WTC11 (cell line): ENCODE data around the gene MOBP.

Experiments
- ESRRA ChIP-seq: sonication (generic); formaldehyde crosslinking; IDR thresholded peaks from 2 replicates; pipeline ENCODE4 v1.8.1; 2022; ENCODE audit warnings: mild to moderate bottlenecking, missing genetic modification reagents, borderline replicate concordance
- FOXJ3 ChIP-seq: sonication (generic); formaldehyde crosslinking; IDR thresholded peaks from 2 replicates; pipeline ENCODE4 v1.9.0; 2021; ENCODE audit warnings: missing genetic modification reagents, mild to moderate bottlenecking, borderline replicate concordance
- FOXP1 ChIP-seq: sonication (generic); formaldehyde crosslinking; IDR thresholded peaks from 2 replicates; pipeline ENCODE4 v1.8.0; 2022; ENCODE audit warnings: missing genetic modification reagents, mild to moderate bottlenecking, moderate library complexity, borderline replicate concordance
- IRF2 ChIP-seq: sonication (generic); formaldehyde crosslinking; IDR thresholded peaks from 2 replicates; pipeline ENCODE4 v1.8.0; 2022; ENCODE audit warnings: low read depth, missing genetic modification reagents, borderline replicate concordance
- NR2C2 ChIP-seq: sonication (generic); formaldehyde crosslinking; IDR thresholded peaks from 2 replicates; pipeline ENCODE4 v1.8.0; 2022; ENCODE audit warnings: mild to moderate bottlenecking, missing genetic modification reagents
- NR3C1 ChIP-seq: sonication (generic); formaldehyde crosslinking; conservative IDR thresholded peaks from 2 replicates; pipeline ENCODE4 v1.8.1; 2023; ENCODE audit warnings: low read depth, mild to moderate bottlenecking, missing genetic modification reagents
- ZNF423 ChIP-seq: fragments of 250-450 bp; sonication (Bioruptor Pico); IDR thresholded peaks from 2 replicates; pipeline ENCODE4 v2.1.2; 2022; ENCODE audit warnings: mild to moderate bottlenecking, moderate library complexity
- TF ChIP-seq, protein P1 (sequence below): fragments of 200-600 bp; IDR thresholded peaks from 2 replicates; pipeline ENCODE4 v1.8.0; 2022; ENCODE audit warnings: antibody characterized with exemption
- TF ChIP-seq, protein P2 (sequence below): sonication (generic); formaldehyde crosslinking; IDR thresholded peaks from 2 replicates; pipeline ENCODE4 v1.8.1; 2022; ENCODE audit warnings: missing genetic modification reagents, borderline replicate concordance
- TF ChIP-seq, protein P3 (sequence below): sonication (generic); formaldehyde crosslinking; IDR thresholded peaks from 2 replicates; pipeline ENCODE4 v1.8.0; 2022; ENCODE audit warnings: mild to moderate bottlenecking, missing genetic modification reagents
- TF ChIP-seq, protein P4 (sequence below): sonication (generic); formaldehyde crosslinking; IDR thresholded peaks from 2 replicates; pipeline ENCODE4 v1.8.1; 2023; ENCODE audit warnings: mild to moderate bottlenecking, missing genetic modification reagents, moderate library complexity
- TF ChIP-seq, protein P5 (sequence below): sonication (generic); formaldehyde crosslinking; IDR thresholded peaks from 2 replicates; pipeline ENCODE4 v1.8.1; 2023; ENCODE audit warnings: mild to moderate bottlenecking, missing genetic modification reagents

DNA sequence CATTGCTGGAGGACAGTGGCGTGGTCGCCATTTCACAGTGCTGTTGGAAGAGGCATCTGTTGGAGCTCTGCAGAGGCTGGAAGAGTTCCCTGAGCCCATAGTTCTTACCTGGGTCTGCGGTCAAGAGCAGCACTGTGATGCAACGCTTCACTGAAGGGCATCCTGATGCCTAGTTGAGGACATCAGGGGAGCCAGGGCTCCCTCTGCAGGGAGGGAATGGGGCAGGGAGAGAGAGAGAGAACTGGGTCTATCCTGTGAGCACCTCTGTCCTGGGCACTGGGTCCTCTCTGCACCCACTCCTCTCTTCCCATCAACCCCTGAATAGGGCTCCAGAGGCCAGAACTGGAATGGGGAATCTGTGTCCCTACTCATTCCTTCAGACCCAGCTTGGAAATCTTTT, 23.9 kb upstream of the MOBP start:
- TF ChIP-seq NR2C2 (CRISPR knock-in tag) (no peak), NR3C1 (CRISPR knock-in tag) (no peak), ESRRA (CRISPR knock-in tag) (no peak), FOXJ3 (CRISPR knock-in tag) (no peak), ZNF423 (CRISPR knock-in tag) (no peak), FOXP1 (no peak), IRF2 (no peak)
- TF ChIP-seq, protein P1, sequence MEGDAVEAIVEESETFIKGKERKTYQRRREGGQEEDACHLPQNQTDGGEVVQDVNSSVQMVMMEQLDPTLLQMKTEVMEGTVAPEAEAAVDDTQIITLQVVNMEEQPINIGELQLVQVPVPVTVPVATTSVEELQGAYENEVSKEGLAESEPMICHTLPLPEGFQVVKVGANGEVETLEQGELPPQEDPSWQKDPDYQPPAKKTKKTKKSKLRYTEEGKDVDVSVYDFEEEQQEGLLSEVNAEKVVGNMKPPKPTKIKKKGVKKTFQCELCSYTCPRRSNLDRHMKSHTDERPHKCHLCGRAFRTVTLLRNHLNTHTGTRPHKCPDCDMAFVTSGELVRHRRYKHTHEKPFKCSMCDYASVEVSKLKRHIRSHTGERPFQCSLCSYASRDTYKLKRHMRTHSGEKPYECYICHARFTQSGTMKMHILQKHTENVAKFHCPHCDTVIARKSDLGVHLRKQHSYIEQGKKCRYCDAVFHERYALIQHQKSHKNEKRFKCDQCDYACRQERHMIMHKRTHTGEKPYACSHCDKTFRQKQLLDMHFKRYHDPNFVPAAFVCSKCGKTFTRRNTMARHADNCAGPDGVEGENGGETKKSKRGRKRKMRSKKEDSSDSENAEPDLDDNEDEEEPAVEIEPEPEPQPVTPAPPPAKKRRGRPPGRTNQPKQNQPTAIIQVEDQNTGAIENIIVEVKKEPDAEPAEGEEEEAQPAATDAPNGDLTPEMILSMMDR = no peak
- TF ChIP-seq, protein P2, sequence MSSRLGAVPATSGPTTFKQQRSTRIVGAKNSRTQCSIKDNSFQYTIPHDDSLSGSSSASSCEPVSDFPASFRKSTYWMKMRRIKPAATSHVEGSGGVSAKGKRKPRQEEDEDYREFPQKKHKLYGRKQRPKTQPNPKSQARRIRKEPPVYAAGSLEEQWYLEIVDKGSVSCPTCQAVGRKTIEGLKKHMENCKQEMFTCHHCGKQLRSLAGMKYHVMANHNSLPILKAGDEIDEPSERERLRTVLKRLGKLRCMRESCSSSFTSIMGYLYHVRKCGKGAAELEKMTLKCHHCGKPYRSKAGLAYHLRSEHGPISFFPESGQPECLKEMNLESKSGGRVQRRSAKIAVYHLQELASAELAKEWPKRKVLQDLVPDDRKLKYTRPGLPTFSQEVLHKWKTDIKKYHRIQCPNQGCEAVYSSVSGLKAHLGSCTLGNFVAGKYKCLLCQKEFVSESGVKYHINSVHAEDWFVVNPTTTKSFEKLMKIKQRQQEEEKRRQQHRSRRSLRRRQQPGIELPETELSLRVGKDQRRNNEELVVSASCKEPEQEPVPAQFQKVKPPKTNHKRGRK (CRISPR knock-in tag) = no peak
- TF ChIP-seq, protein P3, sequence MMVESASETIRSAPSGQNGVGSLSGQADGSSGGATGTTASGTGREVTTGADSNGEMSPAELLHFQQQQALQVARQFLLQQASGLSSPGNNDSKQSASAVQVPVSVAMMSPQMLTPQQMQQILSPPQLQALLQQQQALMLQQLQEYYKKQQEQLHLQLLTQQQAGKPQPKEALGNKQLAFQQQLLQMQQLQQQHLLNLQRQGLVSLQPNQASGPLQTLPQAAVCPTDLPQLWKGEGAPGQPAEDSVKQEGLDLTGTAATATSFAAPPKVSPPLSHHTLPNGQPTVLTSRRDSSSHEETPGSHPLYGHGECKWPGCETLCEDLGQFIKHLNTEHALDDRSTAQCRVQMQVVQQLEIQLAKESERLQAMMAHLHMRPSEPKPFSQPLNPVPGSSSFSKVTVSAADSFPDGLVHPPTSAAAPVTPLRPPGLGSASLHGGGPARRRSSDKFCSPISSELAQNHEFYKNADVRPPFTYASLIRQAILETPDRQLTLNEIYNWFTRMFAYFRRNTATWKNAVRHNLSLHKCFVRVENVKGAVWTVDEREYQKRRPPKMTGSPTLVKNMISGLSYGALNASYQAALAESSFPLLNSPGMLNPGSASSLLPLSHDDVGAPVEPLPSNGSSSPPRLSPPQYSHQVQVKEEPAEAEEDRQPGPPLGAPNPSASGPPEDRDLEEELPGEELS (CRISPR knock-in tag) = no peak
- TF ChIP-seq, protein P4, sequence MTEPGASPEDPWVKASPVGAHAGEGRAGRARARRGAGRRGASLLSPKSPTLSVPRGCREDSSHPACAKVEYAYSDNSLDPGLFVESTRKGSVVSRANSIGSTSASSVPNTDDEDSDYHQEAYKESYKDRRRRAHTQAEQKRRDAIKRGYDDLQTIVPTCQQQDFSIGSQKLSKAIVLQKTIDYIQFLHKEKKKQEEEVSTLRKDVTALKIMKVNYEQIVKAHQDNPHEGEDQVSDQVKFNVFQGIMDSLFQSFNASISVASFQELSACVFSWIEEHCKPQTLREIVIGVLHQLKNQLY (CRISPR knock-in tag) = no peak
- TF ChIP-seq, protein P5, sequence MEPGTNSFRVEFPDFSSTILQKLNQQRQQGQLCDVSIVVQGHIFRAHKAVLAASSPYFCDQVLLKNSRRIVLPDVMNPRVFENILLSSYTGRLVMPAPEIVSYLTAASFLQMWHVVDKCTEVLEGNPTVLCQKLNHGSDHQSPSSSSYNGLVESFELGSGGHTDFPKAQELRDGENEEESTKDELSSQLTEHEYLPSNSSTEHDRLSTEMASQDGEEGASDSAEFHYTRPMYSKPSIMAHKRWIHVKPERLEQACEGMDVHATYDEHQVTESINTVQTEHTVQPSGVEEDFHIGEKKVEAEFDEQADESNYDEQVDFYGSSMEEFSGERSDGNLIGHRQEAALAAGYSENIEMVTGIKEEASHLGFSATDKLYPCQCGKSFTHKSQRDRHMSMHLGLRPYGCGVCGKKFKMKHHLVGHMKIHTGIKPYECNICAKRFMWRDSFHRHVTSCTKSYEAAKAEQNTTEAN (CRISPR knock-in tag) = no peak
